Pons (tissue), 1 donor: Measurements from ENCODE around the gene THRA.

ENCODE experiments used
- DNase-seq: peaks from one replicate; pipeline ENCODE4 v3.0.0-alpha.2; 2016; ENCODE audit warnings: low spot score

Gene THRA

DNA sequence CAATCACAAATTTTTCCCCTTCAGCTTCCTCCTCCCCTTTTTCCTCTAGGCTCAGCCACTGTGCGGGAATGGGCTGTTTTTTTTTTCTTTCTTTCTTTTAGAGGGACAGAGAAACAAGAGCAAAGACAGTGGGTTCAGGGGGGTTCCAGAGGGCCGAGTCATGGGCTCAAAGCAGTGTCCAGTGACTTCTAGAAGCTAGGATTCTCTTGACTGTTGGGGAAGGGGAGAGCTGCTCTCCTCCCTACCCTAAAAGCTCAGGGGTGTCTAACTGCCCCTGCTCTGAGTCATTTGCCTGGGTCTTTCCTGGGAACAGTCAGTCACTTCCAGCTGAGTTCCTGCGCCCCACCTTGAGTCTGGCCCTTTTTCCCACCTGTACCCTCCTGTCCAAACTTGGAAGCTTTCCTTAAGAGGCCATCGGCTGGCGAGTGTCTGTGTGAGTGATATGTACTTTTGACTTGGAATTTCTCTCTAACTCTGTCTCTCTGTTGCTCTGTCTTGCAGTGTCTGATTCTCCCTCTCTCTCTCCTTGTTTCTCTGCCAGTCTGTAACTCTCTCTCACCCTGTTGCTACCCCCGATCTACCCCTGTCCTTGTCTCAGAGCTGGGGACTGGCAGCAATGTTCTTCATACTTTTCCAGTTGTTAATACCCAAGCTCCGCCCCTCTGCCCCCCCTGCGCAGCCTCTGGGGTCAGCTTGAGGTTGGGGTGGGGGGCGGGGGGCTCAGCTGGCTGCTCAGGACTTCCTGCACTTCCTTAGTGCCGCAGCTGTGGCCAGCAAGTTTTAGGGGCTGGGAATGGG, 2.4 kb downstream of the THRA start:
- peak; percentile 61 for DNase-seq

DNA sequence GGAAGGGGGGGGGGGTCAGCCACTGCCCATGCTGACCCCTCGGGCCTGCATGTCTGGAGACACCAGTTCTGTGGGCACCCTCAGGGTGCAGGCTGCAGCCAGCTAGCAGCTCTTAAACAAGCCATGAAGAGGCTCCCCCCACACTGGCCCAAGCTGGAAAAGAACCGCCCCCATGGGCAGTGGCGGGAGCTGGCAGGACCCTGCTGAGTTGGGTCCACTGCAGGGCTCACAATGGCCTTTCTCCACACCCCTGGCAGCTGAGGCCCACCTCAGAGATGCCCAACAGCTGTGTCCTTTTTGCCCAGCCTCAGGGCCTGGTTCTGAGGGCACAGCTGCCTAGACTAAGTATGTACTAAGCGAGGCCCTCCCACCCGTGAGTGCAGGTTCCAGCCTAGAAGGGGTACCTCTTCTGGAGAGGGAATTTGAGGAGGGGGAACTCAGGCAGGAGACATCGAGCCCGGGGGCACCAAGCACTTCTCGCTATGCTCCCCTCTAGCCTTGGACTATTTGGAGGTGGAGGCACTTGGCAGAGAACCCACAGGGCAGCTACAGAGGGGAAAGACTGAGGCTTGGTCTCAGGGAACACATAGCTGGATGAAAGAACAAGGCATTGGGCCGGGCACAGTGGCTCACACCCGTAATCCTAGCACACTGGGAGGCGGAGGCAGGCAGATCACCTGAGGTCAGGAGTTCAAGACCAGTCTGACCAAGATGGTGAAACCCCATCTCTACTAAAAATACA, 3.2 kb downstream of the THRA start:
- DNase-seq, result no peak

DNA sequence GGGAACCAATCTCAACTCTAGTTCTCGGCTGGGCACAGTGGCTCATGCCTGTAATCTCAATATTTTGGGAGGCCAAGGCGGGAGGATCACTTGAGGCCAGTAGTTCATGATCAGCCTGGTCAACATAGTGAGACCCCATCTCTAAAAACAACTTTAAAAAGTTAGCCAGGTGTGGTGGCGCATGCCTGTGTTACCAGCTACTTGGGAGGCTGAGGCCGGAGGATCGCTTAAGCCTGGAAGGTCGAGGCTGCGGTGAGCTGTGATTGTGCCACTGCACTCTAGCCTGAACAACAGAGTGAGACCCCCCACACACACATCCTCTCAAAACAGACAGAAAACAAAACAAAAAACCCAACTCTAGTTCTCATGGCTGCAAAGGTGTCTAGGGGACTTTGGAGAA, 4.9 kb downstream of the THRA start:
- no peak for DNase-seq

DNA sequence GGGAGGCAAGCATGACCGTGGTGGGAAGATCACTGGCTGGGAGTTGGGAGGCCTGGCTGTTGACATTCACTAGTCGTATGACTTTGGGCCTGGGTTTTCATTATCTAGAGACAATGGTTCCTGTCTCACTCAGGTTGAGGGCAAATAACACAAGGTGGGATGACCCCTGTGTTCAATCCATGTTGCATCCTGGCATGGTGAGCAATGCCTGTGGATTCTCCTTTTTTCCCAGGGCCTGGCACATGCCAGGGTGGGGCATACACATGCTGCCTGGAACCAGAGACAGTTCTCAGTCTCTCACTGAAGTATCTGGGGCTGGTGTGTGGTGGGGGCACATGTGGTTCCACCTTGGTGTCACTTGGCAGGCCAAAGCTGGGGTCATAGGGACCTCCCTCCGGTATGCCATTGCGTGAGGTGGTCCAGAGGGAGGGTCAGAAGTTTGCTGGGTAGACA, 5.4 kb downstream of the THRA start:
- DNase-seq, result peak; percentile 46

DNA sequence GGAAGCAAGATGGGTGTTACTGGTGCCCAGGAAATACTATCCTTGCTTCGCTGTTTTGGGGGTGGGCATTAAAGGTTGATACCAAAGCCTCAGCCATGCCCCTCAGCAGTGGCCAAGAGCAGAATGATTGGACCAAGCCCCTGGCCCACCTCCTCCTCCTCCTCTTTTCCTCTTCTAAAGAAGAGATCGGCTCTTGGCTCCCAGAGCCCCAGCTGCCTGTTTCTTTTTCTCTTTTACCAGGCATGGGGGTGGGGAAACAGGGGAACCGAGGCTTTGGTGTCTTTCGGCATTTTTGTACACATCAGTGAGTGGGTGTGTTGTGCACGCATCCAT, 5.8 kb downstream of the THRA start:
- no peak for DNase-seq

DNA sequence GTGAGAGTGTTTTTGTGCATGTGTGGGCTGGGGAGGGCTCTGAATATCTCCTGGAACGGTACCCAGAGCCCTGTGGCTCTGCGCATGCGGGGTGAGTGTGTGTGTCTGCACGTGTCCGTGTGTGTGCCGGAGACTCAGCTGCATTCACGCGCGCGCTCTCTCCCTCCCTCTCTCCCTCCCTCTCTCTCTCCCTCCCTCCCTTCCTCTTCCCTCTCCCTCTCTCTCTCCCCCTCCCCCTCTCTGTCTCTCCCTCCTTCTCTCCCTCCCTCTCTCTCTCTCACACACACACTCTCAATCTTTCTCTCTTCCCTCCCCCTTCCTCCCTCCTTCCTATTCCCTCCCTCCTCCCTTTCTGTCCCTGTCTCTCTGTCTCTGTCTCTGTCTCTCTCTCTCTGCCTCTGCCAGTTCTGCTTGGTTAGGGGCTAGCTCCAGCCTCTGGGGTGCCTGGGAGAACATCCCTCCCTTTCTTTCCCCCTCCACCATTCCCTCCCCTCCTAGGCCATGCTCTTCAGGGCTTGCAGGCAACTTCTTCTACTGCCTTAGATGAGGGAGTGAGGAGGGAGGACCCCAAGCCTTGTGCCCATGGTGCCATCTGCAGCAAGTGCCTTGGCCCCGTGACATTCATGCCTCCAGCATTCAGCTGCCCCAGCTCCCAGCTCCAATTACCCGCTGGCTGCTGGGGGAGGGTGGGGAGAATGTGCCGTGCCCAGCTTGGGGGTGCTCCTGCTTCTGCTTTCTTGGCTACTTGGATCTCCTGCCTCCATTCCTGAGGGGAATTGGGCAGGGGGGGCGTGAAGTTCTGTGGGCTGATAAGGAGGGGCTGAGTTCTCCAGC, 6.4 kb downstream of the THRA start:
- peak; percentile 94 for DNase-seq

DNA sequence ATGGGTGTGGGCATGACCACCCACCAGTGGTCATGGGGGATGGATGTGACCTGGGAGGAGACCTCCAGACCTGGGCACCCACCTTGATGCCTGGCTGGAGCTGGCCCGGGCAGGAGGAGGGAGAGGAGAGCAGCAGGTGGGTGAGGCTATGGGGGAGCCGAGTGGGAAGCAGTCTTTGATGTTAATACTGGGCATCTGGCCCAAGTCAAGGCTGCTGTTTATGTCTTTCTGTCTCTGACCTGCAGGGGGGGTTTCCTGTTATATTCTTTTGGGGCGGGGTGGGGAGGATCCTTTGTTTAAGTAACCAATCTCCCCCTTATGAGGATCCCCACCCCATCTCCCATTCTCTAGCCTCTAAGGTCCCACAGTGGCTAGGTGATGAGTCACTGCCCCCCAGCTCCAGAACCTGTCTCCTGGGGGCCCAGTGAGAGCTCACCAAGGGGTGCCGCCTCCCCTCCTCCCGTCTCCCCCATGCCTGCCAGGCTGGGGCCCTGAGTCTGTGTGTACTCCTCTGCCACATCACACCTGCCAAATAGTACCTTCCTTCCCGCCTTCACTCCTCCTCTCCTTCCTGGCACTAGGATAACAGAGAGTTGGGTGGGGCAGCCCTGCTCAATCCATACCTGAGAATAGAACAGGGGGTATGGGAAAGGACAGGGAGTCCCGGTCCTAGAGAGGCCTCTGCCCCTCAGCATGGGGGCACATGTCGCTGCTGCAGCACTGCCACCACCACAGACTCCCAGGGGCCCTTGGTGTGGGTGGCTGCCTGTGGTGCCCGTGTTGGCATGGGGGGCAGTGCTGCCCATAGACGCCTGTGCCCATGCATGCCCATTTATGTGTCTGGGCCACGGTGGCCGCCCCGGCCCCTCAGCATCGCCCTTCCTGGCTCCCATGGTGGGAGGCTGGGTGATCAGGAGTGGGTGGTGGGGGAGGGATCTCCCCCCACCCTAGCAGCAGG, 7.3 kb downstream of the THRA start:
- DNase-seq, result peak; percentile 54

DNA sequence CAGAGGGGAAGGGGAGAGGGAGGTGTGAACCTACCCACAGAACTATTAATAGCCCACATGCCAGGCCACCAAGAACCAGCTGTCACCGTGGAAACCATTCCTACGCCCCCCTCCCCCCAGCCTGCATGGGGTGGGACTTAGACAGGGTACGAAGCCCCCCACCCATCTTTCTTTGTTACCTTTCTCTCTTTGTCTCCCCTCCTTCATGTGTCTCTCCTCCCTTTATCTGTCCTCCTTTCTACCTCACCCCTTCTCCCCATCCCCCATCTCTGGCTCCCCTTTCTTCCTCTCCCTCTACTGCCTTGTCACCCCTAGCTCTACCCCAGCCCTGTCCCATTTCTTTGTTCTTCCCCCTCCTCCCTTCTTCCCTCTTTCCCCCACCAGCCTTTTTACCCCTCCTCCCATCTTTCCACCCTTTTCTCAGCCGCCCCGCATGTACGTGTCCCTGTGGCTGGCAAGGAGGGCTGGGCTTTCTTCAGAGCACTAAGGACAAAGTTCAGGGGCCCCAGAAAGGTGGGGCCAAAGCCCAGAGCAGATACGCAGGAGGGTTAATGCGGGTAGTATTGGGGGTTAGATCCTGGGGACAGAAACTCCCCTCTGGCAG, 8.0 kb downstream of the THRA start:
- no peak for DNase-seq

DNA sequence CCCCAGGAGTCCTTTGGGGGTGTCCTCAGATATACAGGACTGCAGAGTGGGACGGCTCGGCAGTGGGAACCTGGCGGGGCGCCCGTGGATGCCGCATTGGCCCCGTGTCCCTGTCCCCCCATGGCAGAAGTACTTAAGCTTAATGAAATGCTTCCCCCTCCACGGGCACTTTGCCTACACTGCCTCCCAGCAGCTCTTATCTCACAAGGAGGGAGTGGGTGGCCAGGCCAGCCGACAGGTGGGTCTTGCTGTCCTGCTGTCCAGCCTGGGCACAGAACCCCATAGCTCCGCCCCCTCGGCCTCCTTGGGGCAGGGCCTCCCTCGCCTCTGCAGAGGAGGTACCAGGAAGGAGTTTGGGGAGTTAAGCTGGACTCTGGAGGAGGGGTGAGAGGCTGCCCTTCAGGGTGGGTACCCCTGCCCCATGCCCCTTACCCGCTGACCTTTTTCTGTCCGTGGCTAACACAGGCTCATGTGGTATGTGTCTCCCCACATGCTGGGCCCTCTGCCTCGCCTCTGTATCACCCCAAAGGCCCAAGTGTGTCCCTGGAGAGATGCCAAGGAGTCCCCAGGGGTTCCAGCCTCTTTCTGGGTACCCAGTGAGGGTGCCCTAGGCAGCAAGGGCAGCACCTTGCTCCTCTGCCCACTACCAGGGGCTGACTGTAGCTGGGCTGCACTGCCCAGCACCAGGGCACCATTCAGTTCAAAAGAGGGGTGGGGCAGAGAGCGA, 8.7 kb downstream of the THRA start:
- peak; percentile 66 for DNase-seq

DNA sequence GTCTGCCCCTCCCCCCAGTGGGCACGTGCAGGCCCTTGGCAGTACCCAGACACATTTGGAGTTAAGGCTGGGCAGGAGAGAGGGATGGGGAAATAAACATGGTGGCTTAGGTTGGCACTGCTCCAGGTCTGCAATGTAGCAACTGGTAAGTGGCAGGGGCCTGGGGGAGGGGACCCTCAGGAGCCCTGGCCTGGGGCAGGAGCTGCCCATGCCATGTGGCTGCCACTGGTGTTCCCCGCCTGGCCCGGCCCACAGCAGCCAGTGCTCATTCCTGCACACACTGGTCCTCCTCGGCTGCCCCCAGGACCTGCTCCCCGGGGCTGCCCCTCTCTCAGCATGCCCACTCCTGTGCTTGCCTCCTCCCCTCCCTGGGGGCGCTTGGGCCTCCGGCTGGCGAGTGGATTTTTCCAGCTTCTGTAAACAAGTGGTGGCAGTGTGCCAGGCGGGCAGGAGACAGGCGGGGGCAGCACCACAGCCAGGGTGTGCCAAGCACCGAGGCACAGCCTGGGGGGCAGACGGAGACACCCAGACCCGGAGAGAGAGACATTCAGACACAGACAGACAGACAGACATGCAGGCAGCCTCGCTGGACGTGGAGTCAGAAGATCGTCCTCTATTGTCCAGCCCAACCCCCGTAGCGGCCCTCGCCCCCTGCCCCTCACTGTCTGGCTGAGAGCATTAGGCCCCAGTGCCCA, 9.4 kb downstream of the THRA start:
- peak; percentile 92 for DNase-seq

DNA sequence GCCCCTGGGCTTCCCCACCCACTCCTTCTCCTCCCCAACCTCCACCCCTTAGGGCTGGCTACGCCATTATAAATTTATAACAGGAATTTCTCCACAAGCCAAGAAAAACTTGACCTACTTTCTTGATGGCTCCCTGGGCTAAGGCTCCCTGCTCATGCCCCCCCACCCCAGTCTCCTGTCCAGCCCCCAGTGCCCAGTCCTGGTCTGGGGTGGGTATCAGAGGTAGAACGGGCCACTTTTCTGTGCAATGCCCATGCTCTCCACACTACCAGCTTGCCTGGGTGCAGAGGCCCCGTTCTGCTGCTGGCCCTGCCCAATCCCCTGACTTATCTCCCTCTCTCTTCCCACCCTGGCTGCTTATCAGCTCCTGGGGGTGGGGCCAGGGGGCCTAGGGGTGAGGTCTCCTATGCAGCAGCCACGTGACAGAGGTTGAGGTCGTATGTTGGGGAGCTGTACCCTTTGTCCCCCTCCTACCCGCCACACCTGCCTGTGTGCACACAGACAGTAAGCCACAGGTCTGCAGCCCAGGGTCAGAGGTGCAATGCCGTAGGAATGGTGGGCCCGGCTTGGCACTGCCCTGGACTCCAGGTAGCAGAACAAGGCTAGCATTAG, 10.1 kb downstream of the THRA start:
- DNase-seq, result no peak

DNA sequence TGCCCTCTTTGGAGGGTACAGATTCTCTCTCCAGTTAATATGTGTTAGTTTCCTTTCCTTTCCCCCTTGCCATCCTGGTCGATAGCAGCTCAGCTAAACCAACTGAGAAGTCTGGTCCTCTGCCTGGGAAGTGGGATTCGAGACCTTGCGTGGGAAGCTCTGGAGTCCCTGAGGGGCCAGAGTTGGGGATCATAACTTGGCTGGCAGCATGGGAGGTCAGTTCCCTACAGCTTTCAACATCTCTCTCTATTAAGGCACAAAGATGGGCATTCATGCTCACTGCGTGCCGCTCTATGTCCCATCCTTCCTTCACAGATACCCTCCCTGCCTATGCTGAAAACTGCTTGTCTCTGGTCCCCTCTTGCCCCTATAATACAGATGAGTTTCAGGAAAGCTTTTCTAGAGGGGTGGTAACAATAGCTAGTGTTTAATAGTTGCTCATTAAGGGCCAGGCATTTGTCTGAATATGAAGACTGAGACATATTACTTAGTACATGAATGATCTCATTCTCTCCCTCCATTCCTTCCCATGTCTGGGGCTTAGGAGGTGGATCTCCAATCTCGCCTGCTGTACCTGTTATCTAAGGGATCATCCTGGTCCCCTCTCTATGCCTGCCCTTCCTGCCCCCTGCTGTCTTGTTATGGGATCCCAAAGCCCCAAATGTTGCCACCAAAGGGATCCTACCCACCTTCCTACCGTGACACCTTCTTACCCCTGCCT, 10.8 kb downstream of the THRA start:
- peak; percentile 74 for DNase-seq

DNA sequence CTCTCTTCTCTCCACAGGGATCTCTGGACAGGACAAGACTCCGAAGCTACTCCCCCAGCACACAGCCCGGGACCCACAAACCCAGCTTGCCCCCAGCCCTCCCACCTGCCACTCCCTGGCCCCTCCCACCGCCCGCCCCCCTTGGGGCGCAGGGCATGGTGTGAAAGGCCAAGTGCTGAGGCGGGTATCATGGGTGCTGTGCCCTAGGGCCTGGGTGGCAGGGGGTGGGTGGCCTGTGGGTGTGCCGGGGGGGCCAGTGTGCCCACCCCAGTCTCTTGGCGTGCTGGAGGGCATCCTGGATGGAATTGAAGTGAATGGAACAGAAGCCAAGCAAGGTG, 11.4 kb downstream of the THRA start:
- DNase-seq, result no peak

DNA sequence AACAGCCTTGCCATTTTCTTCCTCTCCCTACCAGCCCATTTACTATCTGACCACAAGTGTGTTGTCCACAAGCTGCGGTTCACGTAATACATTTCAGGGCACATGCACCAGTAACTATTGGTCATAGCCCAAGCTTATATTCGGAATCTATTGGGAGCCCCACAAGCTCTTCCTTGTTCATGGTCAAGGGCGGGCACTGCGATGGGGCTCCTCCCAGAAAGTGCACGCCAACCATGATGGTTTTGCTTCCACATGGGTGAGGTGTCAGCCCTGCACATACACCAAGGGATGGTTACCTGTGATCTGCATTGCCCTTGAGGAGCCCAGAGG, 12.1 kb downstream of the THRA start:
- DNase-seq, result no peak

DNA sequence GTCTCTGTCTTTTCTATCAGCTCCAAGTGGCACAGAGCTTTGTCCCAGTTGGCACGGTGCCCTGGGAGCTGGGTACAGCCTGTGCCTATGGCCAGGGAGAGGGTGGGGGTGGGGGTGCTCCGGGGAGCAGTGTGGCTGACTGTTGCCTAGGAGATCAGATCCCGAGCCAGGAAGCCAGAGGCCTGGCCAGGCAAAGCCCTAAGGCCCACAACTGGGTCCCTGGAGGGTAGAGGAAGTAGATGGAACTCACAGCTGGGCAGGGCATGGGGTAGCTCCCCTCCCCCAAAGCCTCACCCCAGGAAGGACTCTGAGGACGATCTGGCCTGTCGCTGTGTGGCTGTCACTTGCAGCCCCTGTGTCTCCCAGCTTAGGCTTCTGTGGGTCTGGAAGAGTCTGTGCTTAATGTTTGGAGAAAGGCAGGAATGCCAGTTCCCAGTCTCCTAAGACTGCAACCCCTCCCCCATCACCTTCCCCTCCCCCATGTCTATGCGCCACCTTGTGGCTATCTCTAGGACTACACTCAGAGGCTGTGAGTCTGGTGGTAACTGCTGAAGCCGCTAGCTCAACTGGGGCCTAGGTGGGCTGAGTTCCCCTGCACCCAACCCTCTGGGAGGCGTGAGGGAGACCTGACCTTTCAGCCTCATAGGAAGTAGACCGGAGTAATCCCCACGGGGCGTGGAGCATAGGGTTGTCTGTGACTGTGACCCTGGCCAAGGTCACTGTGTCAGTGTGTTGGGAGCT, 12.6 kb downstream of the THRA start:
- DNase-seq, result peak; percentile 87

DNA sequence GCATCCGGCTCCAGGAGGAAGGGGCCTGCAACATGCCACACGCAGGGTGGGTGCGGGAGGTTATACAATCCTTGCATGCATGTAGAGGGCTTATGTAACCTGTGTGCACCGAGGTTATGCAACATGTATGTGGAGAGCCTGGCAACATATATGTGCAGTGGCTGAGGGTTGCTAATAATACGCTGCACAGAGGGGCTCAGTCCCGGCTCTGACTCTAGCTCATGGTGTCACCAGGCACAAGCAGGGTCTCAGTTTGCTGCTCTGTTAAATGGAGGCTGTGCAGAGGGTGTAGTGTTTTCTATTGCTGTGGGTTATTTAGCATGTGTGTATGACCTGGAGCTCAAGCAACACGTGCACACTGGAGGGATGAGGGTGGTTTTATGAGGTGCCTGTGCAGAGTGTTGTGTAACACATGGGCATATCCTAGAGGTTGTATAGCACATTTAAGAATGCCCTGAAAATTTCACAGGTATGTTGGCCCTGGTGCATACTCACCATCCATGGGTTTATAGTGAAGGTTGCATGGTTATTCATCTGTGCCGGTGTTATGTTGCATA, 13.3 kb downstream of the THRA start:
- no peak for DNase-seq

DNA sequence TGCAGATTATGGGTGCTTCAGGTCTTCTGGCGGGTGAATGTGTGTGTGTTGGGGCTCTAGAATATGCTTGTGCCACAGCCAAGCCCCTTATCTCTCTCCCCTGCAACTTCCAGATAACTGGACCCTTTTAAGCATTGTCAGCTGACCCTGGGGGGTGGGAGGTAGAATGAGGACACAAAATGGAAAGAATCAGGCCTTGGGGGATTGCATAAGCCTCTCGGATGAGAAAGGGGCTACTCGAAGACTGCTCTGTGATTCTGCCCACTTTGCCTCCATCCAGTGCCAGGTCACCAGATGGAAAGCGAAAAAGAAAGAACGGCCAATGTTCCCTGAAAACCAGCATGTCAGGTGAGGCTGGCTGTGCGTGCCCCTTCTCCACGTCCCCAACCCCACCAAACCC, 13.8 kb downstream of the THRA start:
- no peak for DNase-seq

DNA sequence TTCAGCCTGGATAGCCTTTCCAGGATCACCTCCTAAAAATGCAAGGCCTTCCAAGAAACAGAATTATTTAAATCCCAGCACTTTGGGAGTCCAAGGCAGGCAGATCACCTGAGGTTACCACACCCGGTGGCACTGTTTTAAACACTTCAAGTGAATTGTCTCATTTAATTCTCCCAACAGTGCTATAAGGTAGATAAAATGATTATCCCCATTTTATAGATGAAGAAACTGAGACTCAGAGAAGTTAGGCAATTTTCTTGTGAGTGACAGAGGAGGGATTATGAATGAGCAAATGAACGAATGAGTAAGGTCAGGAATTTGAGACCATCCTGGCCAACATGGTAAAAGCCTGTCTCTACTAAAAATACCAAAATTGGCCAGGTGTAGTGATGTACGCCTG, 16.8 kb downstream of the THRA start:
- no peak for DNase-seq
